Gastrocnemius medialis (tissue), 4 donors: Measurements from ENCODE around the gene ZAR1. TPM values are rescaled to one million over a fixed set of nuclear protein-coding genes. Genes with fewer than 3 reads are reported as not detected.

Source experiments
- ATAC-seq, 2 donors: fragments of 150-250 bp; one replicate each; pipeline ENCODE4 v1.9.1; 2016
- DNase-seq, 2 donors: peaks; one replicate each; pipeline ENCODE4 v3.0.0-alpha.2; 2019
- H3K27ac ChIP-seq, 4 donors: fragments of 200-600 bp; sonication (generic); 1 replicate in 1 of 4; 2 replicates in 3 of 4; pipeline ENCODE4 v1.5.1; 2016 to 2018; ENCODE audit warnings: mild to moderate bottlenecking in 2 of 4, moderate library complexity in 1 of 4
- H3K27me3 ChIP-seq, 3 donors: fragments of 200-600 bp; sonication (generic) in 2 of 3; 1 replicate in 1 of 3; 2 replicates in 2 of 3; pipeline versions ENCODE4 v1.5.1 to v1.6.0; 2016 to 2019; ENCODE audit warnings: mild to moderate bottlenecking in 1 of 3, moderate library complexity in 1 of 3
- H3K36me3 ChIP-seq, 2 donors: fragments of 200-600 bp; sonication (generic) in 1 of 2; one replicate each; pipeline ENCODE4 v1.5.1; 2017 to 2018
- H3K4me1 ChIP-seq, 2 donors: fragments of 200-600 bp; sonication (generic) in 1 of 2; one replicate each; pipeline ENCODE4 v1.5.1; 2016 to 2017; ENCODE audit warnings: mild to moderate bottlenecking in 2 of 2
- H3K4me3 ChIP-seq, 4 donors: fragments of 200-600 bp; sonication (generic) in 3 of 4; 1 replicate in 1 of 4; 2 replicates in 3 of 4; pipeline ENCODE4 v1.5.1; 2016 to 2019; ENCODE audit warnings: mild to moderate bottlenecking in 2 of 4
- H3K9me3 ChIP-seq, 3 donors: fragments of 200-600 bp; sonication (generic) in 2 of 3; 1 replicate in 1 of 3; 2 replicates in 2 of 3; pipeline ENCODE4 v1.5.1; 2016 to 2019
- POLR2A ChIP-seq, 2 donors: fragments of 450-650 bp; IDR thresholded peaks; one replicate each; pipeline ENCODE4 v1.6.1; 2017; ENCODE audit warnings: antibody characterized with exemption in 2 of 2, mild to moderate bottlenecking in 2 of 2, moderate library complexity in 2 of 2
- in situ Hi-C, 4 donors: fragments of 200-750 bp; cut with MboI; loops; one replicate each; pipeline versions ENCODE4 v1.15.0 to v1.8.0; 2017; ENCODE audit warnings: low sequenced_read_pairs in 4 of 4
- intact Hi-C: fragments of 100-400 bp; cut with DNase I; formaldehyde crosslinking; loops from one replicate; pipeline ENCODE4 v1.15.1; 2023; ENCODE audit warnings: low total_unique reads
- total RNA-seq, 4 donors: library from RNA; depleted of rRNA; stranded (reverse); fragments of >200 nt; gene quantifications; one replicate each; pipeline versions ENCODE4 v1.1.0 to v1.2.3, GENCODE V29; 2016
- TF ChIP-seq, protein P1 (sequence below), 5 experiments: fragments of 450-650 bp in 3 of 5; fragments of 200-600 bp in 2 of 5; sonication (generic) in 2 of 5; IDR thresholded peaks in 4 of 5; conservative IDR thresholded peaks in 1 of 5; 1 replicate in 4 of 5; 2 replicates in 1 of 5; pipeline ENCODE4 v1.5.1; 2016 to 2019; ENCODE audit warnings: antibody characterized with exemption in 5 of 5, mild to moderate bottlenecking in 3 of 5, moderate library complexity in 3 of 5

The ZAR1 gene
- total RNA-seq, 4 donors from 2014 or later = not detected

DNA sequence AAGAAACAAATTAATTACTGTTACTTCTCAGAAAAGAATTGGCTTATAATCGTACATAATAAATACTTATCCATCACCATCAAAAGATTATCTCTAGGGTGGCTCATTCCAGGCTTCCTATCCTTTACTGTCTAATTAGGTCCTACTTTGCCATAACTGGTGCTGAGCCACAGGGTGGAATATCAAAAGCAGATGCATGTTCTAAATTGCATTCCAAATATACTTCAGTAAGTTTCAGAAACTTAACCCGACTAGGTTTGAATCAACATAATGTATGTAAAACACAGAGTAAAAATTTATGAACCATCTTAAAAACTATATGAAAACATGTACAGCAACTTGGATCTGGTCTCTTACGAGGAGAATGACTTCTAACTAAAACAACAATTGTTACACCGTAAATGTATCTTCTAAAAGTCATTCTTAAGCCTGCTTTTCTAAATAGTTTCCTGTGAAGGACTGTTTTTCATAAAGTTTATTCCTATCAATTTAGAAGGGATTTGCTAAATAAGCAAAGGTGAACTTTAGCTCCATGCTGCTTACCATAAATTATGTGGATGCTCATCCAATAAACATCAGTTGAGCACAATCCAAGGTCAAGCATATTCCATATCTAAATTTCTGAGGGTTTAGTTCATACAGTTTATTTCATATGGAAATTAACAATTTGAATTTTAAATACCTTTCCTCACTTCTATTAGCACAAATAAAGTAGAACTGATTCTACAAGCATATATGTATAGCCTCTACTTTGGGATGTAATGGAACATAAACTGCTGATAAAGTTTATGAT lies 13.4 kb downstream of the ZAR1 start:
- TF ChIP-seq POLR2A (IDR thresholded peaks at IDR 0.05) = no peak
- TF ChIP-seq, protein P1, sequence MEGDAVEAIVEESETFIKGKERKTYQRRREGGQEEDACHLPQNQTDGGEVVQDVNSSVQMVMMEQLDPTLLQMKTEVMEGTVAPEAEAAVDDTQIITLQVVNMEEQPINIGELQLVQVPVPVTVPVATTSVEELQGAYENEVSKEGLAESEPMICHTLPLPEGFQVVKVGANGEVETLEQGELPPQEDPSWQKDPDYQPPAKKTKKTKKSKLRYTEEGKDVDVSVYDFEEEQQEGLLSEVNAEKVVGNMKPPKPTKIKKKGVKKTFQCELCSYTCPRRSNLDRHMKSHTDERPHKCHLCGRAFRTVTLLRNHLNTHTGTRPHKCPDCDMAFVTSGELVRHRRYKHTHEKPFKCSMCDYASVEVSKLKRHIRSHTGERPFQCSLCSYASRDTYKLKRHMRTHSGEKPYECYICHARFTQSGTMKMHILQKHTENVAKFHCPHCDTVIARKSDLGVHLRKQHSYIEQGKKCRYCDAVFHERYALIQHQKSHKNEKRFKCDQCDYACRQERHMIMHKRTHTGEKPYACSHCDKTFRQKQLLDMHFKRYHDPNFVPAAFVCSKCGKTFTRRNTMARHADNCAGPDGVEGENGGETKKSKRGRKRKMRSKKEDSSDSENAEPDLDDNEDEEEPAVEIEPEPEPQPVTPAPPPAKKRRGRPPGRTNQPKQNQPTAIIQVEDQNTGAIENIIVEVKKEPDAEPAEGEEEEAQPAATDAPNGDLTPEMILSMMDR (IDR thresholded peaks at IDR 0.05 in 4 of 5, conservative IDR thresholded peaks at IDR 0.05 in 1 of 5) = no peak
- ATAC-seq (no peak), DNase-seq (no peak)
- no peak overlapping the region for H3K4me3 ChIP-seq
- H3K27me3 ChIP-seq = no peaks in the 10 kb centered on the region
- no peaks in the 10 kb centered on the region for H3K4me1 ChIP-seq
- in situ Hi-C loops = no loop called here
- peaks cover 3 to 36% of the 10 kb centered on the region in 2 donors for H3K36me3 ChIP-seq
- H3K9me3 ChIP-seq = no peaks in the 10 kb centered on the region
- no peak overlapping the region for H3K27ac ChIP-seq
- intact Hi-C loops = no loop called here

DNA sequence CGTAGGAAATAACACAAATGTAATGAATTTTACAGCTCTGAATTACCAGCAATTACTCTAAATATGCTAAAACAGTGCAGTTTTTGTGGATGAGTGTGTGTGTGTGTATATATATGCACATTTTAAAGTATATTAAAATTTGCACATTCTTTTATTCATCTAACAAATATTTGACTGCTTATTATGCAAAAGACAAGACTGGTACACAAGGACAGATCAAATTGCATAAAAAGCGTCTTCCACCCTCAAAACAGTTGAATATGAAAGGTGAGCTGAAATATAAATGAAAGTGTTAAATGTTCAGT lies 13.9 kb downstream of the ZAR1 start:
- TF ChIP-seq, protein P1 (IDR thresholded peaks at IDR 0.05 in 4 of 5, conservative IDR thresholded peaks at IDR 0.05 in 1 of 5) = no peak
- TF ChIP-seq POLR2A (IDR thresholded peaks at IDR 0.05) = no peak
- Histone ChIP-seq H3K4me3 (no peak overlapping the region), H3K4me1 (no peaks in the 10 kb centered on the region), H3K27me3 (no peaks in the 10 kb centered on the region), H3K9me3 (no peaks in the 10 kb centered on the region), H3K27ac (no peak overlapping the region), H3K36me3 (peaks cover 3 to 41% of the 10 kb centered on the region in 2 donors)
- in situ Hi-C loops = no loop called here
- intact Hi-C loops = no loop called here
- DNase-seq = no peak
- ATAC-seq = no peak

DNA sequence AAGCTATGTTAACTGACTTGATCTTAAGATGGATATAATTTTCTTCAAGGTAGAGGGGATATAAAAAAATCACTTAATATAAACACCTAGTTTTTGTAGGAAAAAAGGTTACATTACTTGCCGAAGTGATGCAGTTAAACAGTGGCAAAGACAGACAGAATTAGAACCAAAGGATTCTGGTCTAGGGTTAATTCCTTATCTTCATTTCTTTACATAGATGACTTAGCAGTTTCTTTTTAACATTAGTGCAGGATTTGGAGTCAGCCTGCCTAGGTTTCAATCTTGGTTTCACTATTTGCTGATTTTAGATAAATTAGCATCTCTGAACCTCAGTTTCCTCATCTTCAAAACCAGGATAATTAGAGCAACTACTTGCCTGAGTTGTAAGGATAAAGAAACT lies 14.3 kb downstream of the ZAR1 start:
- no peaks in the 10 kb centered on the region for H3K9me3 ChIP-seq
- DNase-seq (no peak), ATAC-seq (no peak)
- no peak overlapping the region for H3K27ac ChIP-seq
- in situ Hi-C loops = no loop called here
- no peaks in the 10 kb centered on the region for H3K27me3 ChIP-seq
- intact Hi-C loops = no loop called here
- H3K36me3 ChIP-seq = peaks cover 3 to 42% of the 10 kb centered on the region in 2 donors
- TF ChIP-seq, protein P1 (IDR thresholded peaks at IDR 0.05 in 4 of 5, conservative IDR thresholded peaks at IDR 0.05 in 1 of 5) = no peak
- TF ChIP-seq POLR2A (IDR thresholded peaks at IDR 0.05) = no peak
- H3K4me3 ChIP-seq = no peak overlapping the region
- no peaks in the 10 kb centered on the region for H3K4me1 ChIP-seq

DNA sequence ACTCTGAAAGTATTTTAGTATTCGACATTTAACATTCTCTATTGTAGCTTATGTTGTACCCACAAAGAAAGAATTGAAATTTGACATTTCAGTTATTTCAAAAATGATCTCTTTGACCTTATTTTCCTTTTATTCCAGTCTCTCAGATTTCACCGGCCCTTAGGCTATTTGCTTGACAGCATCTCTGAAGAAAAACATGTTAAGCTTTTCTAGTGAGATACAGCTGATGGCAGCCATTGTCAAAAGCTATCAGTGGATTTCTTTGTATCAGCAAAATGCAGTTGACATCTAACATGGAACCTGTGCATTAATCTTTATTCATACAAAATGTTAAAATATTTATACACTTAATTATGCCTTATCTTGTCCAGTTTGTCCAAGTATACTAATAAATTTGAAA lies 16.7 kb downstream of the ZAR1 start:
- ATAC-seq (no peak), DNase-seq (no peak)
- peaks cover 2 to 47% of the 10 kb centered on the region in 2 donors for H3K36me3 ChIP-seq

More for the DNA sequence above, 16.7 kb downstream of the ZAR1 start:
- H3K4me1 ChIP-seq = no peaks in the 10 kb centered on the region
- no peak overlapping the region for H3K27ac ChIP-seq
- H3K9me3 ChIP-seq = no peaks in the 10 kb centered on the region
- in situ Hi-C loops (no loop called here), intact Hi-C loops (no loop called here)
- TF ChIP-seq POLR2A (IDR thresholded peaks at IDR 0.05) = no peak
- TF ChIP-seq, protein P1 (IDR thresholded peaks at IDR 0.05 in 4 of 5, conservative IDR thresholded peaks at IDR 0.05 in 1 of 5) = no peak
- no peak overlapping the region for H3K4me3 ChIP-seq
- H3K27me3 ChIP-seq = no peaks in the 10 kb centered on the region
